PC-9 (cell line): ENCODE results near the gene ITGA6. TPM values are rescaled to one million over a fixed set of nuclear protein-coding genes. Genes with fewer than 3 reads are reported as not detected.

Experiments
- BruUV-seq: library from RNA; stranded (reverse); fragments of 400-500 nt; replicated peaks from 2 replicates; lab custom pipeline; 2021; lab: Mats Ljungman, UMichigan
- CTCF ChIA-PET: fragments of 300-600 bp; sonication (Branson Sonifier 250); formaldehyde crosslinking; loops from one replicate; lab custom pipeline; 2022; ENCODE audit warnings: antibody characterized with exemption; lab: Charles Lee
- POLR2A ChIA-PET: fragments of 300-600 bp; sonication (Branson Sonifier 250); formaldehyde crosslinking; loops from one replicate; lab custom pipeline; 2022; ENCODE audit warnings: antibody characterized with exemption; ENCODE audit not compliant: unreplicated experiment; lab: Charles Lee
- DNase-seq, 2 experiments: peaks; one replicate each; pipeline versions ENCODE4 v3.0.0 to v3.0.0-alpha.2; 2015 to 2022; ENCODE audit warnings: mixed read lengths in 1 of 2
- H2AFZ ChIP-seq: fragments of 200-600 bp; sonication (generic); 2 replicates; pipeline ENCODE4 v1.8.1; 2017; ENCODE audit warnings: antibody characterized with exemption
- H3F3A ChIP-seq: fragments of 200-600 bp; sonication (generic); 2 replicates; pipeline ENCODE4 v1.8.1; 2017; ENCODE audit warnings: antibody characterized with exemption, mild to moderate bottlenecking, low read depth; ENCODE audit not compliant: insufficient read depth
- H3K27ac ChIP-seq: fragments of 200-600 bp; sonication (generic); 2 replicates; pipeline ENCODE4 v1.6.1; 2016; ENCODE audit warnings: mixed run types
- H3K27me3 ChIP-seq: fragments of 200-600 bp; sonication (generic); 2 replicates; pipeline ENCODE4 v1.6.1; 2016; ENCODE audit warnings: low read depth, mixed run types; ENCODE audit not compliant: insufficient read depth
- H3K36me3 ChIP-seq: fragments of 200-600 bp; sonication (generic); 2 replicates; pipeline ENCODE4 v1.6.1; 2016; ENCODE audit warnings: low read depth, mixed run types
- H3K4me1 ChIP-seq: fragments of 200-600 bp; sonication (generic); replicated peaks from 2 replicates; pipeline ENCODE4 v1.6.1; 2016; ENCODE audit warnings: mixed run types; ENCODE audit not compliant: insufficient read depth
- H3K4me2 ChIP-seq: fragments of 200-600 bp; sonication (generic); 2 replicates; pipeline ENCODE4 v1.6.1; 2017; ENCODE audit warnings: mixed run types
- H3K4me3 ChIP-seq: fragments of 200-600 bp; sonication (generic); 2 replicates; pipeline ENCODE4 v1.6.1; 2016; ENCODE audit warnings: mixed run types
- H3K79me2 ChIP-seq: fragments of 200-600 bp; sonication (generic); 2 replicates; pipeline ENCODE4 v1.6.1; 2017; ENCODE audit warnings: low read depth, mixed run types
- H3K9me2 ChIP-seq: fragments of 200-600 bp; sonication (generic); 2 replicates; pipeline ENCODE4 v1.8.1; 2017; ENCODE audit warnings: mild to moderate bottlenecking; ENCODE audit not compliant: insufficient read depth
- H3K9me3 ChIP-seq: fragments of 200-600 bp; sonication (generic); 2 replicates; pipeline ENCODE4 v1.8.1; 2016; ENCODE audit warnings: low read depth; ENCODE audit not compliant: insufficient read depth
- H4K20me1 ChIP-seq: fragments of 200-600 bp; sonication (generic); 2 replicates; pipeline ENCODE4 v1.8.1; 2017; ENCODE audit not compliant: insufficient read depth
- EZH2 ChIP-seq: fragments of 200-600 bp; sonication (generic); IDR thresholded peaks from 2 replicates; pipeline ENCODE4 v1.8.0; 2017; ENCODE audit warnings: antibody characterized with exemption, low read depth
- intact Hi-C: fragments of 100-400 bp; cut with micrococcal nuclease; formaldehyde crosslinking; loops from one replicate; pipeline ENCODE4 v1.10.0; 2022; ENCODE audit not compliant: unreplicated experiment
- total RNA-seq: library from RNA; stranded (reverse); gene quantifications from 2 replicates; pipeline ENCODE4 v1.2.3, GENCODE V29; 2021
- TF ChIP-seq, protein P1 (sequence below): fragments of 200-600 bp; sonication (generic); conservative IDR thresholded peaks from 2 replicates; pipeline ENCODE4 v1.6.1; 2017; ENCODE audit warnings: mixed run types, antibody characterized with exemption, mild to moderate bottlenecking, moderate library complexity

Gene ITGA6
- total RNA-seq, 1 experiment from 2014 or later, result 213 TPM

- Histone ChIP-seq H3K27ac (peak overlapping the region; percentile 52), H3K36me3 (peaks cover 3% of the 10 kb centered on the region), H3K9me2 (no peaks in the 10 kb centered on the region), H3K27me3 (no peaks in the 10 kb centered on the region), H3K9me3 (no peaks in the 10 kb centered on the region), H3F3A (peaks cover 27% of the 10 kb centered on the region), H3K79me2 (peaks cover 77% of the 10 kb centered on the region), H2AFZ (no peak overlapping the region), H4K20me1 (no peaks in the 10 kb centered on the region), H3K4me3 (peak overlapping the region; percentile 57), H3K4me2 (peak overlapping the region; percentile 73), H3K4me1 (peaks cover 63% of the 10 kb centered on the region)
- BruUV-seq, result no TSS peak
- POLR2A ChIA-PET, result interaction anchor here (0.6 to 2.3 kb wide), 6 partner anchors 9 to 258 kb away, joined by 3 to 17 read pairs (median 4); no protein-coding TSS in a partner anchor
- no peak for DNase-seq
- intact Hi-C loops, result loop anchor here (5.0 kb wide), 1 partner anchor 127 kb away; the partner anchor contains the start of gene PDK1
- TF ChIP-seq, protein P1, sequence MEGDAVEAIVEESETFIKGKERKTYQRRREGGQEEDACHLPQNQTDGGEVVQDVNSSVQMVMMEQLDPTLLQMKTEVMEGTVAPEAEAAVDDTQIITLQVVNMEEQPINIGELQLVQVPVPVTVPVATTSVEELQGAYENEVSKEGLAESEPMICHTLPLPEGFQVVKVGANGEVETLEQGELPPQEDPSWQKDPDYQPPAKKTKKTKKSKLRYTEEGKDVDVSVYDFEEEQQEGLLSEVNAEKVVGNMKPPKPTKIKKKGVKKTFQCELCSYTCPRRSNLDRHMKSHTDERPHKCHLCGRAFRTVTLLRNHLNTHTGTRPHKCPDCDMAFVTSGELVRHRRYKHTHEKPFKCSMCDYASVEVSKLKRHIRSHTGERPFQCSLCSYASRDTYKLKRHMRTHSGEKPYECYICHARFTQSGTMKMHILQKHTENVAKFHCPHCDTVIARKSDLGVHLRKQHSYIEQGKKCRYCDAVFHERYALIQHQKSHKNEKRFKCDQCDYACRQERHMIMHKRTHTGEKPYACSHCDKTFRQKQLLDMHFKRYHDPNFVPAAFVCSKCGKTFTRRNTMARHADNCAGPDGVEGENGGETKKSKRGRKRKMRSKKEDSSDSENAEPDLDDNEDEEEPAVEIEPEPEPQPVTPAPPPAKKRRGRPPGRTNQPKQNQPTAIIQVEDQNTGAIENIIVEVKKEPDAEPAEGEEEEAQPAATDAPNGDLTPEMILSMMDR, result no peak
- no peak for TF ChIP-seq EZH2
- CTCF ChIA-PET, result interaction anchor here (0.5 to 6.9 kb wide), 7 partner anchors 10 to 248 kb away, joined by 3 to 87 read pairs (median 5); no protein-coding TSS in a partner anchor
Observed at GRCh38 chr2:172430027-172430426, 2.6 kb downstream of the ITGA6 start.

- no TSS peak for BruUV-seq
- peaks cover 3% of the 10 kb centered on the region for H3K36me3 ChIP-seq
Observed at GRCh38 chr2:172430678-172431077, 3.3 kb downstream of the ITGA6 start.

DNA sequence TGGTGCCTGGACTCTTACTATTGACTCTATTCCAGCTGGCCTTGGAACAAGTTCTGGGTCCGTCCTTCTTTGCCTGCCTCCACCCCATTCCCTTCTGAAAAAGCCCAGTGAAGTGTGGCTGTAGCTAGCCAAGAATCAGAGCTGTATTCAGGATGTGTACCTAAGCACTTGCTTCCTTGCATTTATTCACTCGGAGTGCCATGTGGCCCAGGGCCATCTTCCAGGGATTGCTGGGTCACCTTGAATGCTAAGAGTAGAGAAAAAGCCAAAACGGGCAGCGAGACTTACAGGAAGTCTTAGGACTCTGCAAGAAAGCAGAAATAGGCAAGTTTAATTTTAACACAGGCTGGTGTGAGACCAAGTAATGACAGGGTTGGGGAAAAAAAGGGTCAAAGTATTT, 4.1 kb downstream of the ITGA6 start:
- Histone ChIP-seq H3K27me3 (no peaks in the 10 kb centered on the region), H3K9me3 (no peaks in the 10 kb centered on the region), H3K4me1 (peaks cover 74% of the 10 kb centered on the region), H3F3A (peaks cover 33% of the 10 kb centered on the region), H4K20me1 (no peaks in the 10 kb centered on the region), H3K4me2 (peak overlapping the region; percentile 73), H3K9me2 (no peaks in the 10 kb centered on the region), H3K4me3 (peak overlapping the region; percentile 2; the same call in 1 of the 2 replicates), H2AFZ (no peak overlapping the region), H3K27ac (peak overlapping the region; percentile 52), H3K36me3 (peaks cover 3% of the 10 kb centered on the region), H3K79me2 (peaks cover 92% of the 10 kb centered on the region)
- TF ChIP-seq EZH2, result no peak
- intact Hi-C loops, result loop anchor here (5.0 kb wide), 1 partner anchor 126 kb away; the partner anchor contains the start of gene PDK1
- ChIA-PET CTCF (interaction anchor here (0.6 to 6.9 kb wide), 3 partner anchors 9 to 31 kb away, joined by 8 to 87 read pairs (median 72); no protein-coding TSS in a partner anchor), POLR2A (interaction anchor here (0.6 kb wide), 2 partner anchors 11 to 178 kb away, joined by 3 to 7 read pairs; no protein-coding TSS in a partner anchor)
- DNase-seq, result no peak
- BruUV-seq, result no TSS peak

More at GRCh38 chr2:172430678-172431077, 3.3 kb downstream of the ITGA6 start:
- Histone ChIP-seq H3K9me3 (no peaks in the 10 kb centered on the region), H3K27ac (peak overlapping the region; percentile 52), H3K4me2 (peak overlapping the region; percentile 73), H3K4me1 (peaks cover 70% of the 10 kb centered on the region), H3K9me2 (no peaks in the 10 kb centered on the region), H3K4me3 (peak overlapping the region; percentile 57), H4K20me1 (no peaks in the 10 kb centered on the region), H3K27me3 (no peaks in the 10 kb centered on the region), H2AFZ (no peak overlapping the region), H3F3A (peaks cover 28% of the 10 kb centered on the region), H3K79me2 (peaks cover 84% of the 10 kb centered on the region)
- intact Hi-C loops, result loop anchor here (5.0 kb wide), 1 partner anchor 127 kb away; the partner anchor contains the start of gene PDK1
- ChIA-PET CTCF (interaction anchor here (0.5 to 6.9 kb wide), 6 partner anchors 10 to 249 kb away, joined by 4 to 87 read pairs (median 8); no protein-coding TSS in a partner anchor), POLR2A (interaction anchor here (0.6 to 2.3 kb wide), 3 partner anchors 8 to 16 kb away, joined by 3 to 17 read pairs (median 3); no protein-coding TSS in a partner anchor)
- no peak for TF ChIP-seq EZH2
- TF ChIP-seq, protein P1, result no peak
- DNase-seq, result peak in 1 of 2 experiments; percentile 77
